Tibial nerve (tissue), 3 donors: Measurements from ENCODE around the gene CCL2.

Source experiments
- POLR2A ChIP-seq, 2 donors: fragments of 450-650 bp; IDR thresholded peaks; one replicate each; pipeline ENCODE4 v1.6.1; 2017; ENCODE audit warnings: antibody characterized with exemption in 2 of 2, mild to moderate bottlenecking in 2 of 2, moderate library complexity in 2 of 2
- TF ChIP-seq, protein P1 (sequence below), 5 experiments: fragments of 200-600 bp in 3 of 5; fragments of 450-650 bp in 2 of 5; sonication (generic) in 3 of 5; IDR thresholded peaks; one replicate each; pipeline ENCODE4 v1.5.1; 2016 to 2019; ENCODE audit warnings: antibody characterized with exemption in 5 of 5, mild to moderate bottlenecking in 3 of 5, moderate library complexity in 2 of 5

DNA sequence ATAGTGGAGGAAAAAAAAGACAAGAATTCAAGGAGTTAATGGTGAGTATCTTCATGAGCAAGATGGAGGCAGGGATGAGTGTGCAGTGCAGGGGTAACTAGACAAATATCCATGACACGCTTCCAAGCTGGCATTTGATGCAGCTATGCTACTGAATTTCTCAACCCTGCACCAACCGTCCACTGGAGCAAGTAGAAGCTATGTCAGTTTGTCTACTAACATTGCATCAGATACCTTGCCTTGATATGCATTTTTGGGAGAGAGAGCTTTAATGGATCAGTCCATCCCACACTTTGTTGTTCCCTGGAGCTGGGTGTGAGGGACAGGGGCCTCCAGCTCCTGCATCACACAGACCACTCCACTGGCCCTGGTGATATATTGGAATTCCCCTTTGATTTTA is 46.9 kb downstream of the CCL2 start:
- TF ChIP-seq, protein P1, sequence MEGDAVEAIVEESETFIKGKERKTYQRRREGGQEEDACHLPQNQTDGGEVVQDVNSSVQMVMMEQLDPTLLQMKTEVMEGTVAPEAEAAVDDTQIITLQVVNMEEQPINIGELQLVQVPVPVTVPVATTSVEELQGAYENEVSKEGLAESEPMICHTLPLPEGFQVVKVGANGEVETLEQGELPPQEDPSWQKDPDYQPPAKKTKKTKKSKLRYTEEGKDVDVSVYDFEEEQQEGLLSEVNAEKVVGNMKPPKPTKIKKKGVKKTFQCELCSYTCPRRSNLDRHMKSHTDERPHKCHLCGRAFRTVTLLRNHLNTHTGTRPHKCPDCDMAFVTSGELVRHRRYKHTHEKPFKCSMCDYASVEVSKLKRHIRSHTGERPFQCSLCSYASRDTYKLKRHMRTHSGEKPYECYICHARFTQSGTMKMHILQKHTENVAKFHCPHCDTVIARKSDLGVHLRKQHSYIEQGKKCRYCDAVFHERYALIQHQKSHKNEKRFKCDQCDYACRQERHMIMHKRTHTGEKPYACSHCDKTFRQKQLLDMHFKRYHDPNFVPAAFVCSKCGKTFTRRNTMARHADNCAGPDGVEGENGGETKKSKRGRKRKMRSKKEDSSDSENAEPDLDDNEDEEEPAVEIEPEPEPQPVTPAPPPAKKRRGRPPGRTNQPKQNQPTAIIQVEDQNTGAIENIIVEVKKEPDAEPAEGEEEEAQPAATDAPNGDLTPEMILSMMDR (IDR thresholded peaks at IDR 0.05): no peak
- TF ChIP-seq POLR2A (IDR thresholded peaks at IDR 0.05): no peak
